ENCODE results near the gene CCL15.
"Not testable (repeated sequence)": the region's sequence is repeated elsewhere in the genome, so short reads cannot be mapped to it uniquely, and the experiment has no call there.

CCL15 gene

DNA sequence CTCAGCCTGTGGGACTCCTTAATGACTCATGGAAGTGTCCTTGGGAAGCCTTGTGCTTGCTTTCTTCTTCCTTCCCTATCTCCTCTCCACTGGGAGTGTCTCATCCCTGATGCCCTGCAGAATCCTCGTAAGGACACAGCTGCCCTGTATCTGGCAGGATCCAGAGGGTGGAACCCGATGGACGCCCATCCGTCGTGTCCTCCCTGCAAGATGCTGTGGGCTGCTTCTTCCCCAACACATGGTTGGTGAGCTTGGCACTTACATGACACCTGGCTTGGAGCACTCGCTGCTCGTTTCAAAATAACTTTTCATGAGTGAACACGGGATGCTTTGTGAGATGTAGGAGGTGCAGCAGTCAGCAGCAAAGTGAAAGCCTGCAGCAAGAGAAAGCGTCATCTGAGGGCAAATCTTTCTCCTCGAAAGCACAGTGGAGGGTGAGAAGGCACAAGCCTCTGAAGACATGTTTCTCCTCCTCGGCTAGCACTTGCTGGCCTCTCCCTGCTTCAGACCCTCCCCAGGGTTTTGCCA lies 3.3 kb downstream of the CCL15 start:
- DNase-seq (ENCODE audit: low read depth), result no peak
- TF ChIP-seq, protein P1, sequence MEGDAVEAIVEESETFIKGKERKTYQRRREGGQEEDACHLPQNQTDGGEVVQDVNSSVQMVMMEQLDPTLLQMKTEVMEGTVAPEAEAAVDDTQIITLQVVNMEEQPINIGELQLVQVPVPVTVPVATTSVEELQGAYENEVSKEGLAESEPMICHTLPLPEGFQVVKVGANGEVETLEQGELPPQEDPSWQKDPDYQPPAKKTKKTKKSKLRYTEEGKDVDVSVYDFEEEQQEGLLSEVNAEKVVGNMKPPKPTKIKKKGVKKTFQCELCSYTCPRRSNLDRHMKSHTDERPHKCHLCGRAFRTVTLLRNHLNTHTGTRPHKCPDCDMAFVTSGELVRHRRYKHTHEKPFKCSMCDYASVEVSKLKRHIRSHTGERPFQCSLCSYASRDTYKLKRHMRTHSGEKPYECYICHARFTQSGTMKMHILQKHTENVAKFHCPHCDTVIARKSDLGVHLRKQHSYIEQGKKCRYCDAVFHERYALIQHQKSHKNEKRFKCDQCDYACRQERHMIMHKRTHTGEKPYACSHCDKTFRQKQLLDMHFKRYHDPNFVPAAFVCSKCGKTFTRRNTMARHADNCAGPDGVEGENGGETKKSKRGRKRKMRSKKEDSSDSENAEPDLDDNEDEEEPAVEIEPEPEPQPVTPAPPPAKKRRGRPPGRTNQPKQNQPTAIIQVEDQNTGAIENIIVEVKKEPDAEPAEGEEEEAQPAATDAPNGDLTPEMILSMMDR (conservative IDR thresholded peaks at IDR 0.05; ENCODE audit: low read depth, low read length), result no peak
- no peak overlapping the region for H3K4me3 ChIP-seq (ENCODE audit: low read depth, low read length)

DNA sequence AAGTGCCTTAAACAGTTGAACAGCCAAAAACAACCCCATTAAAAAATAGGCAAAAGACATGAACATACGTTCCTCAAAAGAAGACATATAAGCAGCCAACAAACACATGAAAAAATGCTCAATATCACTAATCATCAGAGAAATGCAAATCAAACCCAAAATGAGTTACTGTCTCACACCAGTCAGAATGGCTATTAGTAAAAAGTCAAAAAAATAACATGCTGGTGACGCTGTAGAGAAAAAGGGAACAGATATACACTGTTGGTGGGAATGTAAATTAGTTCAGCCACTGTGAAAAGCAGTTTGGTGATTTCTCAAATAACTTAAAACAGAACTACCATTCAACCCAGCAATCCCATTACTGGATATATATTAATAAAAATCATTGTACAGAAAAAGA lies 6.0 kb downstream of the CCL15 start:
- H3K4me3 ChIP-seq (ENCODE audit: low read depth, low read length); DNase-seq (ENCODE audit: low read depth): not testable (repeated sequence)

DNA sequence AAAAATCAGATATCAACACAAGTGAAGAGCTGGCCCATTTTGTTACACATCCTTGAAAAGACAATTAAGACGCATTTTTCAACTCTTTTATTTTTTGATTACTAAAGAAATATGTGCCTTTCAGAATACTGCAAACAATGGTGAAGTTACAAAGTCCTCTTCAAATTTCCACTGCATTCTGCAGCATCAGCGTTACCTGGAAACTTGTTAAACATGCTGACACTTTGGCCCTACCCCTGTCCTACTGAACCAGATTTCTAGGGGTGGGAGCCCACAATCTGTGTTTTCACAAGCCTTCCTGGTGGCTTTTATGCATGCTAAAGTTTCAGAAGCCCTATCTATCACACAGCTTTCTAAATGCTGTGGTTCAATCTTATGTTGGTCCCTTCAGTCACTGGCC lies 10.3 kb downstream of the CCL15 start:
- H3K4me3 ChIP-seq (ENCODE audit: low read depth, low read length), result no peak overlapping the region
- TF ChIP-seq, protein P1 (conservative IDR thresholded peaks at IDR 0.05; ENCODE audit: low read depth, low read length), result no peak
- no peak for DNase-seq (ENCODE audit: low read depth)

DNA sequence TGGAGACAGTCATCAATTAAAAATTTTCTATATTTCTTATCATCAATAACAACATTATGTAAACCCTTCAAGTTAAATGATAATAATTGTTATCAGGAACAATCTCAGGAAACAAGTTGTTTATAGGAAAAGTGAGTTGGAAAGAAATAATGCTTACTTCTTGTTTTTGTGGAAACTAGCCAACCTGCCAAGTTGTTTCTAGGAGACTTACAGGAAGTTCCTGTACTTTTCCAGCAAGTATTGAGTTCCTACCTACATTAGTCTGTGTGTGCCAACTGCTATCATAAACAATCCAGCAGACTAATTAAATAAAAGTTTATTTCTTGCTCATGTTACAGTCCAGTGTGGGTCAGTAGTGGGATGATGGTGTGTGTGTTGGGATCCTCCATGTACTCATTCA lies 13.2 kb downstream of the CCL15 start:
- H3K4me3 ChIP-seq (ENCODE audit: low read depth, low read length), result no peak overlapping the region
- no peak for DNase-seq (ENCODE audit: low read depth)
- TF ChIP-seq, protein P1 (conservative IDR thresholded peaks at IDR 0.05; ENCODE audit: low read depth, low read length), result no peak

DNA sequence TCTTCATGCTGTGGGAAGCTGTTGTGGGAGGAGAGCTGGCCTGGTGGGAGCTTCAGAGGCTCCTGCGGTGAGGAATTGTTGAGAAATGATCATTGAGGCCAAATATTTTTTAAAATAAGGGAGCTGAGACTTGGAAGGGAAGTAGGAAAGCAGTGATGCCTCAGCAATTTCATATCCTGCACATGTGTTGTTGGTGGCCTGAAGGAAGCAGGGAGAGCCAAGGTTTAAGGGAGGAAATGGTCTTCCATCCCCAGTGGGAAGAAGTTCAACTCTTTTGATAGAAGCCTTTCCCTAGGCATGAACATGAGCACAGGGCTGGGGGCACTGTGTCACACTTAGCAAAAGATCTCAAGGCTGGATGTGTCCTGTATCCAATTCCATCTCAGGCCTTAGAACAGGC lies 14.7 kb downstream of the CCL15 start, which contains the start of gene CCL14:
Gene CCL14 (minus strand): TSS at position 87 of the 400 bp plus-strand sequence. CDS start 80 bp downstream, at position 7.
- DNase-seq (ENCODE audit: low read depth), result no peak
- no peak within 1 kb of the TSS for H3K4me3 ChIP-seq (ENCODE audit: low read depth, low read length)
- TF ChIP-seq, protein P1 (conservative IDR thresholded peaks at IDR 0.05; ENCODE audit: low read depth, low read length), result no peak

DNA sequence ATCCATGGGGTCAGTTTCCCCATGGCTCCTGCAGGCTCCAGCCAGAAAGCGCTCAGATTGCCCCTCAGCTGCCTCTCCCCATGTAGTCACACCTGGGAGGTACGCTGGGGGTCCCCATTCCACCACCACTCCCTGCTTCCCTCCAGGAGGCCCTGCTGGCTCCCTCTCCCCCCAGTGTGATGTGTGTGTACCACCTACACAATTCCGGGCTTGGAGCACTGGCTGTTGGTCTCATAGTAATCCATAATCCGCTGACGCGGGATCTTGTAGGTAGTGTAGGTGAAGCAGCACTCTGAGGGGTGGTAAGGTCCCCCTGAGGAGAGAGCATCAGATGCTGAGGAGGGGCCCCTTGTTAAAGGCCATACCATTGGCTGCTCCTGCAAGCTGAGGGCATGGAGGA lies 17.2 kb downstream of the CCL15 start:
- no peak overlapping the region for H3K4me3 ChIP-seq (ENCODE audit: low read depth, low read length)
- TF ChIP-seq, protein P1 (conservative IDR thresholded peaks at IDR 0.05; ENCODE audit: low read depth, low read length), result no peak
- no peak for DNase-seq (ENCODE audit: low read depth)

DNA sequence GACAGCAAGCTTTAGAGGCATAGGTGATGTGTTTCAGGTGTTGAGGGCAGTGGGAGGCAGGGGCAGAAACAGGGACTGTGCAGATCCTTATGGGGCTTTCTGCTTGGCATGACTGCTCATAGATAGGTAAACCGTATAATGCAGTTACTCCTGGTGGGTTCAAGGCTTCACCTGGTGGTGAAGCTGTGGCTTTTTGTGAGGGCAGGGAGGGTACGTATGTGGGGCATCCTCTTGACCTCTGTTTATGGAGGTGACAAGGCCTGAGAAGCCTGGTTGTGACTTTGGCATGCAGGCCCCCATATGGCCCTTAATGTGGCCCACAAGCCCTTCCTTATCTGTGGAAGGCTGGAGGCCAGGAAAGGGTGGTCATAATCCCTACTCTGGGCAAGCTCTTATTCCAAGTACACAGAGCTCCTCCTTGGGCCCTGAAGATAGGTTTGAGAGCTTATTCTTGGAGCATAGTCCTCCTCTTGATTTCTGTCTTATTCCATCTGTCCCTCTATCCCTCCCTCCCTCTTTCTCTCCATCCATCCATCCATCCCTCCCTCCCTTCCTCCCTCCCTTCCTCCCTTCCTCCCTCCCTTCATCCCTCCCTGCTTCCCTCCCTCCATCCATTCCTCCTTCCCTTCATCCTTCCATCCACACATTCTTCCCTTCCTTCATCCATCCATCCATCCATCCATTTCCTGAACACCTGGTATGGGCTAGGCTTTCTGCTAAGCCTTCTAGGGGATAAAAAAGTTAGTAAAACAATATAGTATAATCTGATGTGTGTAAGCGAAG lies 18.8 kb downstream of the CCL15 start:
- H3K4me3 ChIP-seq (ENCODE audit: low read depth, low read length), result no peak overlapping the region
- no peak for DNase-seq (ENCODE audit: low read depth)
- TF ChIP-seq, protein P1 (conservative IDR thresholded peaks at IDR 0.05; ENCODE audit: low read depth, low read length), result no peak
